SU-DHL-6 (cell line): ENCODE measurements around the gene RHEX.

ENCODE experiments used
- H2AFZ ChIP-seq: fragments of 200-600 bp; sonication (generic); 2 replicates; pipeline ENCODE4 v1.6.1; 2014; ENCODE audit warnings: low read depth, mild to moderate bottlenecking, moderate library complexity, mixed read lengths, antibody characterized with exemption, low read length; ENCODE audit not compliant: severe bottlenecking
- H3F3A ChIP-seq: fragments of 200-600 bp; shearing (Covaris generic); 2 replicates; pipeline ENCODE4 v1.6.0; 2016; ENCODE audit warnings: antibody characterized with exemption, mild to moderate bottlenecking; ENCODE audit not compliant: insufficient read depth
- H3K27ac ChIP-seq: fragments of 200-600 bp; sonication (generic); 2 replicates; pipeline ENCODE4 v1.5.1; 2016; ENCODE audit warnings: low read depth, mild to moderate bottlenecking, low read length, moderate library complexity, mixed read lengths
- H3K27me3 ChIP-seq: fragments of 200-600 bp; sonication (generic), shearing (Covaris generic); 2 replicates; pipeline ENCODE4 v1.6.0; 2014; ENCODE audit warnings: mild to moderate bottlenecking, low read length
- H3K36me3 ChIP-seq: fragments of 200-600 bp; sonication (generic); 2 replicates; pipeline ENCODE4 v1.6.1; 2014; ENCODE audit warnings: mild to moderate bottlenecking, low read length, mixed read lengths
- H3K4me2 ChIP-seq: fragments of 300-600, 200-600 bp; shearing (Covaris generic), sonication (generic); 2 replicates; pipeline ENCODE4 v1.6.0; 2014; ENCODE audit warnings: low read length, low read depth, mild to moderate bottlenecking; ENCODE audit not compliant: poor library complexity, severe bottlenecking
- H3K4me3 ChIP-seq: fragments of 200-600 bp; sonication (generic); 2 replicates; pipeline ENCODE4 v1.5.1; 2014; ENCODE audit warnings: antibody characterized with exemption, low read length, mild to moderate bottlenecking, mixed read lengths; ENCODE audit not compliant: insufficient read depth, poor library complexity, severe bottlenecking
- H3K79me2 ChIP-seq: fragments of 200-600 bp; sonication (generic); 2 replicates; pipeline ENCODE4 v1.6.1; 2014; ENCODE audit warnings: mild to moderate bottlenecking, low read length, moderate library complexity; ENCODE audit not compliant: insufficient read depth
- H3K9ac ChIP-seq: fragments of 200-600 bp; sonication (generic); 2 replicates; pipeline ENCODE4 v1.7.0; 2014; ENCODE audit warnings: mild to moderate bottlenecking, low read length
- H3K9me2 ChIP-seq: fragments of 200-600 bp; sonication (generic); replicated peaks from 2 replicates; pipeline ENCODE4 v1.6.1; 2014; ENCODE audit warnings: low read length; ENCODE audit not compliant: insufficient read depth
- H3K9me3 ChIP-seq: fragments of 200-600 bp; sonication (generic); 2 replicates; pipeline ENCODE4 v1.6.1; 2014; ENCODE audit warnings: low read length, mixed read lengths; ENCODE audit not compliant: insufficient read depth
- H4K20me1 ChIP-seq: fragments of 200-600 bp; sonication (generic); 2 replicates; pipeline ENCODE4 v1.6.1; 2014; ENCODE audit warnings: low read depth, mild to moderate bottlenecking, antibody characterized with exemption, low read length, moderate library complexity, mixed read lengths
- EZH2phosphoT487 ChIP-seq: fragments of 200-600 bp; sonication (generic), shearing (Covaris generic); conservative IDR thresholded peaks from 2 replicates; pipeline ENCODE4 v1.6.1; 2018; ENCODE audit warnings: mild to moderate bottlenecking, antibody characterized with exemption, low read length, moderate library complexity, mixed read lengths
- TF ChIP-seq, protein P1 (sequence below): fragments of 200-600 bp; sonication (generic); IDR thresholded peaks from one replicate; pipeline ENCODE4 v1.5.1; 2017; ENCODE audit warnings: antibody characterized with exemption, mild to moderate bottlenecking, low read length, moderate library complexity; ENCODE audit not compliant: insufficient read depth, poor library complexity, severe bottlenecking

The RHEX gene

DNA sequence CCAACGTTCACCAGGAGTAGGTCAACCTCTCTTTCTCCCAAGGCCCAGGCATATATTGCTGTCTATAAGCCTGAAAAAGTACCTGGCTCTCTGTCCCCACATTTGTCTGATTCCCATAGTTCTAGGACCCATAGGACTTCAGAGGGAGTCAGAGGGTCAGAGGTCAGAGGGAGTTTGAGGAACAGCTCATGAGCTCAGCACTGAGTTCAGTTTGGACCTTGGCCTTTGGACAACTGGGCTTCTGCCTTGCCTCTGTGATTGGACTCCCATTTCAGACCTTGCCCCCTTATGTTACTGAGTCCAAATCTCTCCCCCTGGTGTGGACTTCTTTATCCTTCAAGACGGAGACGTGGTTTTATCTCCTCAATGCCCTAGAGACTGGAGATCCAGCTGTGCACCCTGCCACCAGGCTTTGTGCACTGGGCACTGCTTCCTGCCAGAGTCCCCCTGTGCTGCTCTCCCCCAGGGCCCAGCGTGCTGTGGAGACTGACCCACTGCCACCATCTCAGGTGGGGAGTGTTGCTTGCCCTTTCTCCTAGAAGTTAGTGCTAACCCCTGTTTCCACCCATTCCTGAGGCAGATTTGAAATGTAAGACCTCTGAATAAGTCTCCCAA, 32.5 kb upstream of the RHEX start:
- Histone ChIP-seq H3K4me2 (no peak overlapping the region), H2AFZ (no peak overlapping the region), H3K9ac (no peak overlapping the region), H3F3A (no peaks in the 10 kb centered on the region), H3K4me3 (no peak overlapping the region), H4K20me1 (no peaks in the 10 kb centered on the region), H3K27ac (no peak overlapping the region), H3K36me3 (no peaks in the 10 kb centered on the region), H3K79me2 (no peaks in the 10 kb centered on the region), H3K9me3 (no peaks in the 10 kb centered on the region), H3K27me3 (no peaks in the 10 kb centered on the region), H3K9me2 (no peaks in the 10 kb centered on the region)
- TF ChIP-seq, protein P1, sequence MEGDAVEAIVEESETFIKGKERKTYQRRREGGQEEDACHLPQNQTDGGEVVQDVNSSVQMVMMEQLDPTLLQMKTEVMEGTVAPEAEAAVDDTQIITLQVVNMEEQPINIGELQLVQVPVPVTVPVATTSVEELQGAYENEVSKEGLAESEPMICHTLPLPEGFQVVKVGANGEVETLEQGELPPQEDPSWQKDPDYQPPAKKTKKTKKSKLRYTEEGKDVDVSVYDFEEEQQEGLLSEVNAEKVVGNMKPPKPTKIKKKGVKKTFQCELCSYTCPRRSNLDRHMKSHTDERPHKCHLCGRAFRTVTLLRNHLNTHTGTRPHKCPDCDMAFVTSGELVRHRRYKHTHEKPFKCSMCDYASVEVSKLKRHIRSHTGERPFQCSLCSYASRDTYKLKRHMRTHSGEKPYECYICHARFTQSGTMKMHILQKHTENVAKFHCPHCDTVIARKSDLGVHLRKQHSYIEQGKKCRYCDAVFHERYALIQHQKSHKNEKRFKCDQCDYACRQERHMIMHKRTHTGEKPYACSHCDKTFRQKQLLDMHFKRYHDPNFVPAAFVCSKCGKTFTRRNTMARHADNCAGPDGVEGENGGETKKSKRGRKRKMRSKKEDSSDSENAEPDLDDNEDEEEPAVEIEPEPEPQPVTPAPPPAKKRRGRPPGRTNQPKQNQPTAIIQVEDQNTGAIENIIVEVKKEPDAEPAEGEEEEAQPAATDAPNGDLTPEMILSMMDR: no peak
- no peak for TF ChIP-seq EZH2phosphoT487

DNA sequence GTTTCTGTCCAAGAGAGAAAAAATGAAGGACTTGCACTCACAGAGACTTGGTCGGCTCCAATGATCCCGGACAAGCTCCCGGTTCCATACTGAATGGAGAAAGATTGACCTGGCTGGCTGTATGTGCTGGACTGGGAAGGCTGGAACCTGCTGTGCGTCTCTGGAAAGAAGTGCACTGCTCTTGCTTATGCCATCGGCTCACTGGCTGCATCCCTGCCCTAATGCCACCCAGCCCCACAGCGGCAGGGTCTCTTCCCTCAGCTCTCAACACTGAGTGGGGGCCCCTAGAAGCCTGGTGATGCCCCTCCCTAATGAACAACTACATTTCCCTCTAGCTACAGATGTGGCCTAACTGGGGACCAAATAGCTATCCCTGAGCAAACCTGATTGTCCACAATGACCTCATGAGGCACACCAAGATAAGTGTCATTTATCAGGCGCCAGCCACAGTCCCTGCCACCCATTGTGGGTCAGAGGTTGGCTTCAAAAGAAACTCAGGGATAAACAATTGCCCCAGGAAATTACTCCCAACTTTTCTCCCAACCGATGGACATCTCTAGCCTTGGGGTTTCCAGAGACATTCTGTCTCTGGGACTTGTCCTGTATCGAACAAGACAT, 31.9 kb upstream of the RHEX start:
- Histone ChIP-seq H3F3A (no peaks in the 10 kb centered on the region), H3K9ac (no peak overlapping the region), H3K9me2 (no peaks in the 10 kb centered on the region), H4K20me1 (no peaks in the 10 kb centered on the region), H3K4me3 (no peak overlapping the region), H3K27ac (no peak overlapping the region), H3K9me3 (no peaks in the 10 kb centered on the region), H3K36me3 (no peaks in the 10 kb centered on the region), H3K27me3 (no peaks in the 10 kb centered on the region), H3K4me2 (no peak overlapping the region), H2AFZ (no peak overlapping the region), H3K79me2 (no peaks in the 10 kb centered on the region)
- TF ChIP-seq, protein P1: no peak
- TF ChIP-seq EZH2phosphoT487: no peak

DNA sequence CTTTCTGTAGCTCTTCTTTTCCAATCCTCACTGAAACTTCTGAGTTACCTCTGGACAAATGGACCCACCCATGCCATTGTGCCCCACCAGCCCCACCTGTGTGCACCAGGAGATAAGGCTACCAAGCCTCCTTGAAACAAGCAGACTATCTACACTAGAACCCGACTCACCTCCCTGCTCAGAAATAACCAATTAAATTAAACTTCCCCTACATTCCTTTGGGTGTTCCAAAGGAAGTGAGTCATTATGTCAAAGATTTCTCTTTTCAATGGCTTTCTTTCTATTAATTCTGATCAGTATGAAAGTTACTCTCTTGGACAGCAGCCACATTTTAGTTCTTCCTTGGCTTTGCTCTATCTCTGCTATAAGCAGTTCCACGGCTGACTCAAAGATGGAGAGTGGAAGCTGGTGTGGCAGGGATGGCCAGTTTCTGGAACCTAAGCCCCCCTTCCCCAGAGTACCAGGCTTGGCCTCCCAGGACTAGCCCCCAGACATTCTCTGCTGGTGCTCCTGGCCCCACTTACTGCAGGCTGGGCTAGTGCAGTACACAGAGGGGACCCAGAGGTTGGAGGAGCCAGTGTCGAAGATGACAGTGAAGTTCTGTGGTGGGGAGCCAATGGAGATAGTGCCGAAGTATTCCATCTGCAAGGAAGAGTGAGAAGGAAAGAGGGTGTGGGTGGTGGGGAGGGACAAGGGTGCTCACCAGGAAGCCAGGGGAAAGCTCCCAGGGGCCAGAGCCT, 31.2 kb upstream of the RHEX start:
- Histone ChIP-seq H3K9me3 (no peaks in the 10 kb centered on the region), H3K9ac (no peak overlapping the region), H3K4me2 (no peak overlapping the region), H2AFZ (no peak overlapping the region), H3K27ac (no peak overlapping the region), H3K4me3 (no peak overlapping the region), H4K20me1 (no peaks in the 10 kb centered on the region), H3K27me3 (no peaks in the 10 kb centered on the region), H3F3A (no peaks in the 10 kb centered on the region), H3K36me3 (no peaks in the 10 kb centered on the region), H3K9me2 (no peaks in the 10 kb centered on the region), H3K79me2 (no peaks in the 10 kb centered on the region)
- TF ChIP-seq, protein P1: no peak
- TF ChIP-seq EZH2phosphoT487: no peak
